ENCODE results near the gene TANGO2. TPM values are rescaled to one million over a fixed set of nuclear protein-coding genes. Genes with fewer than 3 reads are reported as not detected.

Gene TANGO2
- polyA plus RNA-seq, 1 of the 3 experiments (the other 2 are of a cell fraction) = 20.7 TPM

GRCh38 chr22:20086763-20087162 is 65.9 kb downstream of the TANGO2 start:
- Histone ChIP-seq H3K9me2 (no peaks in the 10 kb centered on the region), H3K4me3 (ENCODE audit: low read depth in 2 of 2, low read length in 1 of 2) (no peak overlapping the region), H2AFZ (ENCODE audit: low read depth) (no peak overlapping the region), H3K9me3 (no peaks in the 10 kb centered on the region), H3K79me2 (ENCODE audit: insufficient read depth) (peaks cover 84% of the 10 kb centered on the region), H4K20me1 (ENCODE audit: insufficient read depth) (peaks cover 66% of the 10 kb centered on the region), H3K27ac (ENCODE audit: low read depth in 2 of 2, low read length in 1 of 2) (no peak overlapping the region), H3K9ac (no peak overlapping the region), H3F3A (replicated peaks; ENCODE audit: insufficient read depth) (peaks cover 2% of the 10 kb centered on the region), H3K27me3 (ENCODE audit: insufficient read depth) (no peaks in the 10 kb centered on the region), H3K36me3 (replicated peaks in 1 of 2; ENCODE audit: control insufficient read depth in 1 of 2, insufficient read depth in 2 of 2, low read length in 1 of 2) (peaks cover 59 to 63% of the 10 kb centered on the region in 2 experiments), H3K4me2 (no peak overlapping the region), H3K4me1 (ENCODE audit: control insufficient read depth in 1 of 2, insufficient read depth in 2 of 2, low read depth in 1 of 2, low read length in 1 of 2) (peaks cover 7 to 16% of the 10 kb centered on the region in 2 experiments; a peak in 1 of 4 replicates)
- WGBS (ENCODE audit: low lambda C conversion rate) = 100% methylated on average over 5 of the region's 5 CpGs
- POLR2A ChIA-PET = no interaction called here
- CTCF ChIA-PET = interaction anchor here (1.2 to 1.4 kb wide), 2 partner anchors 74 to 133 kb away, joined by 3 read pairs; no protein-coding TSS in a partner anchor
- TF ChIP-seq GABPA (IDR thresholded peaks at IDR 0.05; ENCODE audit: low read depth) (no peak), FOSL2 (IDR thresholded peaks at IDR 0.05; ENCODE audit: borderline replicate concordance, low read depth) (no peak), TAF1 (IDR thresholded peaks at IDR 0.05; ENCODE audit: borderline replicate concordance, low read depth, low read length) (no peak), RCOR1 (IDR thresholded peaks at IDR 0.05; ENCODE audit: low read length) (no peak), RXRA (IDR thresholded peaks at IDR 0.05; ENCODE audit: borderline replicate concordance, low read depth) (no peak), TEAD4 (IDR thresholded peaks at IDR 0.05; ENCODE audit: borderline replicate concordance, insufficient read depth) (no peak), JUND (IDR thresholded peaks at IDR 0.05) (no peak), NRF1 (IDR thresholded peaks at IDR 0.05; ENCODE audit: low read depth, low read length) (no peak), RFX5 (IDR thresholded peaks at IDR 0.05; ENCODE audit: low read length) (no peak), RAD21 (IDR thresholded peaks at IDR 0.05; ENCODE audit: low read length) (no peak), SMC3 (IDR thresholded peaks at IDR 0.05; ENCODE audit: low read depth, low read length) (no peak), USF2 (IDR thresholded peaks at IDR 0.05; ENCODE audit: borderline replicate concordance, low read depth, low read length) (no peak), TCF12 (IDR thresholded peaks at IDR 0.05) (no peak)
- TF ChIP-seq, protein P1, sequence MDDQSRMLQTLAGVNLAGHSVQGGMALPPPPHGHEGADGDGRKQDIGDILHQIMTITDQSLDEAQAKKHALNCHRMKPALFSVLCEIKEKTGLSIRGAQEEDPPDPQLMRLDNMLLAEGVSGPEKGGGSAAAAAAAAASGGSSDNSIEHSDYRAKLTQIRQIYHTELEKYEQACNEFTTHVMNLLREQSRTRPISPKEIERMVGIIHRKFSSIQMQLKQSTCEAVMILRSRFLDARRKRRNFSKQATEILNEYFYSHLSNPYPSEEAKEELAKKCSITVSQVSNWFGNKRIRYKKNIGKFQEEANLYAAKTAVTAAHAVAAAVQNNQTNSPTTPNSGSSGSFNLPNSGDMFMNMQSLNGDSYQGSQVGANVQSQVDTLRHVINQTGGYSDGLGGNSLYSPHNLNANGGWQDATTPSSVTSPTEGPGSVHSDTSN (IDR thresholded peaks at IDR 0.05) = no peak
- TF ChIP-seq, protein P2, sequence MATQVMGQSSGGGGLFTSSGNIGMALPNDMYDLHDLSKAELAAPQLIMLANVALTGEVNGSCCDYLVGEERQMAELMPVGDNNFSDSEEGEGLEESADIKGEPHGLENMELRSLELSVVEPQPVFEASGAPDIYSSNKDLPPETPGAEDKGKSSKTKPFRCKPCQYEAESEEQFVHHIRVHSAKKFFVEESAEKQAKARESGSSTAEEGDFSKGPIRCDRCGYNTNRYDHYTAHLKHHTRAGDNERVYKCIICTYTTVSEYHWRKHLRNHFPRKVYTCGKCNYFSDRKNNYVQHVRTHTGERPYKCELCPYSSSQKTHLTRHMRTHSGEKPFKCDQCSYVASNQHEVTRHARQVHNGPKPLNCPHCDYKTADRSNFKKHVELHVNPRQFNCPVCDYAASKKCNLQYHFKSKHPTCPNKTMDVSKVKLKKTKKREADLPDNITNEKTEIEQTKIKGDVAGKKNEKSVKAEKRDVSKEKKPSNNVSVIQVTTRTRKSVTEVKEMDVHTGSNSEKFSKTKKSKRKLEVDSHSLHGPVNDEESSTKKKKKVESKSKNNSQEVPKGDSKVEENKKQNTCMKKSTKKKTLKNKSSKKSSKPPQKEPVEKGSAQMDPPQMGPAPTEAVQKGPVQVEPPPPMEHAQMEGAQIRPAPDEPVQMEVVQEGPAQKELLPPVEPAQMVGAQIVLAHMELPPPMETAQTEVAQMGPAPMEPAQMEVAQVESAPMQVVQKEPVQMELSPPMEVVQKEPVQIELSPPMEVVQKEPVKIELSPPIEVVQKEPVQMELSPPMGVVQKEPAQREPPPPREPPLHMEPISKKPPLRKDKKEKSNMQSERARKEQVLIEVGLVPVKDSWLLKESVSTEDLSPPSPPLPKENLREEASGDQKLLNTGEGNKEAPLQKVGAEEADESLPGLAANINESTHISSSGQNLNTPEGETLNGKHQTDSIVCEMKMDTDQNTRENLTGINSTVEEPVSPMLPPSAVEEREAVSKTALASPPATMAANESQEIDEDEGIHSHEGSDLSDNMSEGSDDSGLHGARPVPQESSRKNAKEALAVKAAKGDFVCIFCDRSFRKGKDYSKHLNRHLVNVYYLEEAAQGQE (IDR thresholded peaks at IDR 0.05; ENCODE audit: low read depth, low read length) = no peak
- TF ChIP-seq, protein P3, sequence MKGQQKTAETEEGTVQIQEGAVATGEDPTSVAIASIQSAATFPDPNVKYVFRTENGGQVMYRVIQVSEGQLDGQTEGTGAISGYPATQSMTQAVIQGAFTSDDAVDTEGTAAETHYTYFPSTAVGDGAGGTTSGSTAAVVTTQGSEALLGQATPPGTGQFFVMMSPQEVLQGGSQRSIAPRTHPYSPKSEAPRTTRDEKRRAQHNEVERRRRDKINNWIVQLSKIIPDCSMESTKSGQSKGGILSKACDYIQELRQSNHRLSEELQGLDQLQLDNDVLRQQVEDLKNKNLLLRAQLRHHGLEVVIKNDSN (IDR thresholded peaks at IDR 0.05; ENCODE audit: borderline replicate concordance, low read depth) = no peak
- DNase-seq = no peak
